NCI-H1436 treated with DMSO at 0.1 percent for 48 hours (cell line): ENCODE data around the gene BAIAP2L1.
"Not testable (repeated sequence)": the region's sequence is repeated elsewhere in the genome, so short reads cannot be mapped to it uniquely, and the experiment has no call there.

Experiments
- DNase-seq: peaks from one replicate; lab custom pipeline; 2025; lab: John Stamatoyannopoulos, UW

Gene BAIAP2L1, protein sequence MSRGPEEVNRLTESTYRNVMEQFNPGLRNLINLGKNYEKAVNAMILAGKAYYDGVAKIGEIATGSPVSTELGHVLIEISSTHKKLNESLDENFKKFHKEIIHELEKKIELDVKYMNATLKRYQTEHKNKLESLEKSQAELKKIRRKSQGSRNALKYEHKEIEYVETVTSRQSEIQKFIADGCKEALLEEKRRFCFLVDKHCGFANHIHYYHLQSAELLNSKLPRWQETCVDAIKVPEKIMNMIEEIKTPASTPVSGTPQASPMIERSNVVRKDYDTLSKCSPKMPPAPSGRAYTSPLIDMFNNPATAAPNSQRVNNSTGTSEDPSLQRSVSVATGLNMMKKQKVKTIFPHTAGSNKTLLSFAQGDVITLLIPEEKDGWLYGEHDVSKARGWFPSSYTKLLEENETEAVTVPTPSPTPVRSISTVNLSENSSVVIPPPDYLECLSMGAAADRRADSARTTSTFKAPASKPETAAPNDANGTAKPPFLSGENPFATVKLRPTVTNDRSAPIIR

GRCh38 chr7:98400542-98401340 is at the start of gene BAIAP2L1:
Gene BAIAP2L1 (minus strand): TSS chr7:98401090. CDS start chr7:98400852, 238 bp downstream.
- peak; percentile 29 for DNase-seq

- no peak for DNase-seq
Measured at GRCh38 chr7:98448766-98449165, 47.9 kb upstream of the BAIAP2L1 start.

DNA sequence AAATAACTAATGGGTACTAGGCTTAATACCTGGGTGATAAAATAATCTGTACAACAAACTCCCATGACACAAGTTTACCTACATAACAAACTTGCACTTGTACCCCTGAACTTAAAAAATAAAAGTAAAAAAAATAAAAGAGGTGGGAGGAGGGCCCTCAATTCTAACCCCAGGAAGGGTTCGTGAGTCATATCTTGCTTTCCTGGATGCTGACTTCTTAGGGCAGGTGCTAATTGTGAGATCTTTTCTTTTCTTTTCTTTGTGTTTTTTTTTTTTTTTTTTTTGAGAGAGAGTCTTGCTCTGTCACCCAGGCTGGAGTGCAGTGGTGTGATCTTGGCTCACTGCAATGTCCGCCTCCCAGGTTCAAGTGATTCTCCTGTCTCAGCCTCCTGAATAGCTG is 40.1 kb upstream of the BAIAP2L1 start:
- DNase-seq: not testable (repeated sequence)

GRCh38 chr7:98439484-98439883 is 38.6 kb upstream of the BAIAP2L1 start:
- DNase-seq: no peak

DNA sequence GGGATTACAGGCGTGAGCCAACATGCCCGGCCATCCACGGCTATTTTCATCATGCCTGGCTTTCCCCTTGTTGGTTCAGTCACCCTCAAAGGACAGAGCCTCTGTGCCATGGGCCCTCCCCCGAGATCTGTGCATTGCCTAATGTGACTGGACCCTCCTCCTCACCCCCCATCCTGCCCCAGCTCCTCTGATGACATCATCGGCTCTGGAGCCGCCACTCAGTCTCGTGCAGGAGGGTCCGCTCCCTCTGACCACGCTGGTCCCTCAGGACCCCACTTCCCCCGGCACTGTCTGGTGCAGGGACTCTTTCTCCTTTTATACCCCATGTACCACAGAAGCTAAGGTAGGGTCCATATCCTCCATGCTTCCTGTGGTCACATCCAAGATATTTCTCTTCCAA is 33.2 kb upstream of the BAIAP2L1 start:
- no peak for DNase-seq

- no peak for DNase-seq
Measured at GRCh38 chr7:98429799-98430198, 28.9 kb upstream of the BAIAP2L1 start.

DNA sequence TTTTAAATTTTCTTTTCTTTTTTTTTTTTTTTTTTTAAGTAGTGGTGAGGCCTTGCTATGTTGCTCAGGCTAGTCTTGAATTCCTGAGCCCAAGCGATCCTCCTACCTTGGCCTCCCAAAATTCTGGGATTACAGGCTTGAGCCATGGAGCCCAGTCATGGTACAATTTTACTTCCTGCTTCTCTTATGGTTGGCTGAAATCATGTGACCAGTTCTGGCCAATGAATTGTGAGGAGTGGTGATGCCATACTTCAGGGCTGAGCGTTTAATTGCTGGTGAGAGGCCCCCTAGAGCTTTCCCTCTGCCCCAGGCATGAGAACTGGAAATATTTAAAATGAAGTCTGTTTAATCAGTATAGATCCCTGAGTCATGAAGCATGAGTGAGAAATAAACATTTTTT is 22.2 kb upstream of the BAIAP2L1 start:
- DNase-seq: no peak

GRCh38 chr7:98420966-98421612 is 20.2 kb upstream of the BAIAP2L1 start:
- no peak for DNase-seq

DNA sequence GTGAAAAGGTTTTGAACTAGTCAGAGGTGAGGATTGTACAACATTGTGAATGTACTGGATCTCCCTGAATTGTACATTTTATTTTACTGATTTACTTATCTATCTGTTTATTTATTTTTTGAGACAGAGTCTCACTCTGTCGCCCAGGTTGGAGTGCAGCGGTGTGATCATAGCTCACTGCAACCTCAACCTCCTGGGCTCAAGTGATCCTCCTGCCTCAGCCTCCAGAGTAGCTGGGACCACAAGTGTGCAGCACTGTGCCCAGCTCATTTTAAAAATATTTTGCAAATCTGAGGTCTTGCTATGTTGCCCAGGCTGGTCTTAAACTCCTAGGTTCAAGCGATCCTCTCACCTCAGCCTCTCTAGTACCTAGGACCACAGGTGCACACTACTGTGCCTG is 19.1 kb upstream of the BAIAP2L1 start:
- not testable (repeated sequence) for DNase-seq

DNA sequence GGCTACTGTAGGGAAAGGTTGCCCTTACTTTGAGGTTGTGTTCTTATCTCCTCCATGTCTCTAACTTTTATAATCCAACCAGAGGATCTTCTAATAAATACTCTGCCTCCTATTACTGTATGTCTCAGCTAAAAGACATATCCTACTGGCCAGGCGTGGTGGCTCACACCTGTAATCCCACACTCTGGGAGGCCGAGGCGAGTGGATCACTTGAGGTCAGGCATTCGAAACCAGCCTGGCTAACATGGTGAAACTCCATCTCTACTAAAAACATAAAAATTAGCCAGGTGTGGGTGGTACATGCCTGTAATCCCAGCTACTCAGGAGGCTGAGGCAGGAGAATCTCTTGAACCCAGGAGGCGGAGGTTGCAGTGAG is 18.4 kb upstream of the BAIAP2L1 start:
- not testable (repeated sequence) for DNase-seq

- DNase-seq: no peak
Measured at GRCh38 chr7:98418636-98419315, 17.9 kb upstream of the BAIAP2L1 start.

DNA sequence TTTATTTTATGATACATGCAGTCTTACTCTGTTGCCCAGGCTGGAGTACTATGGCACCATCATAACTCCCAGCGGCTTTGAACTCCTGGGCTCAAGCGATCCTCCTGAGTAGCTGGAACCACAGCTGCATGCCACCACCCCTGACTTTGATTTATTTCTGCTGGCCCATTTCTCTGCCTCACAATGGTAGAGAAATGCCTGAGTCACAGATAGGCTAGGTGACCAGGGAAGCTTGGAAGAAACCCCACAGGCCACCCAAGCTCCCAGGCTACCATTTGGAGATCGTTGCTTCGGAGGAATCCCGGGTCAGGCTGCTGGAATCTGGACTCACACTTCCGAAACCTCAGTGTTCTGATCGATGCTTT is 17.4 kb upstream of the BAIAP2L1 start:
- no peak for DNase-seq

DNA sequence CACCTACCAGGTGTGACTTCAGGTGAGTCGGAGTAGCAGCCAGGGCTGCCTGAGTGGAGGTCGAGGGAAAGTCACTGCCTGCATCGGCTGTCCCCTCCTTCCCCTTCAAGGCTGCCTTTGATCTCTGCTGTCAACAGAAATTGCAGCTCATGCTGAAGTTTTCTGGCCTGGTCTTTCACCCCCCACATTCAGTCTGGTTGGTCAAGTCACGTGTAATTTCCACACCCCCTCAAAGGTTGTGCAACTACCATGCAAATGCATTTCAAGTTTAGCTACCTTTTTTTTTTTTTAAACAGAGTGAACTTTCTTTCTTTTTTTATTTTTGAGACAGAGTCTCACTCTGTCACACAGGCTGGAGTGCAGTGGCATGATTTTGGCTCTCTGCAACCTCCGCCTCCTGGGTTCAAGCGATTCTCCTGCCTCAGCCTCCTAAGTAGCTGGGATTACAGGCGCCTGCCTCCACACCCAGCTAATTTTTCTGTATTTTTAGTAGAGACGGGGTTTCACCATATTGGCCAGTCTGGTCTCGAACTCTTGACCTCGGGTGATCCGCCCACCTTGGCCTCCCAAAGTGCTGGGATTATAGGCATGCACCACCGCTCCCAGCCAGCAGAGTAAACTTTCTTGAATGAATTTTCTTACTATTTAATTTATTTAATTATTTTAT is 16.8 kb upstream of the BAIAP2L1 start:
- DNase-seq: not testable (repeated sequence)

GRCh38 chr7:98414205-98414900 is 13.5 kb upstream of the BAIAP2L1 start:
- DNase-seq: no peak

GRCh38 chr7:98413655-98414054 is 12.8 kb upstream of the BAIAP2L1 start:
- not testable (repeated sequence) for DNase-seq

DNA sequence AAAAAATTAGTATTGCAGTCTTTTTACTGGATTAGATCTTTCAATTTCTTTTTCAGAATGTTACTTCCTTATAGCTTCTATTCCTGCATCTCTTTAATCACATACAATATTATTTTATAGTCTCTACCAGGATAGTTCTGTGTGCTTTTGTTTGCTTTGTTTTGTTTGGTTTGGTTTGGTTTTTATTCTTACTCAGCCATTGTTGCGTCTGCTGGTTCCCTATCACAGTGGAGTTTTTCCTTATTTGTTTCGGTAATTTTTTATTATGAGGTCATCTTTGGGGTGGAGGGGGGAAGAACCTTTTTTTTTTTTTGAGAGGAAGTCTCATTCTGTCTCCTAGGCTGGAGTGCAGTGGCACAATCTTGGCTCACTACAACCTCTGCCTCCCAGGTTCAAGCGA is 9.0 kb upstream of the BAIAP2L1 start:
- no peak for DNase-seq

DNA sequence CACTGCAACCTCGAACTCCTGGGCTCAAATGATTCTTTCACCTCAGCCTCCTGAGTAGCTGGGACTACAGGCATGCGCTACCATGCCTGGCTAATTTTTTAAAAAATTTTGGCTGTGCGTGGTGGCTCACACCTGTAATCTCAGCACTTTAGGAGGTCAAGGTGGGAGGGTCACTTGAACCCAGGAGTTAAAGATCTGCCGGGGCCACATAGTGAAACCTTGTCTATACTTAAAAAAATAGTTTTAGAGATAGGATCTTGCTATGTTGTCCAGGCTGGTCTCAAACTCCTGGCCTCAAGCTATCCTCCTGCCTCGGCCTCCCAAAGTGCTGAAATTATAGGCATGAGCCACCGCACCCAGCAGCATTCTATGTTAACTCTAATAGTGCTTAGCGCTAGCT is 7.3 kb upstream of the BAIAP2L1 start:
- DNase-seq: not testable (repeated sequence)

GRCh38 chr7:98406827-98407226 is 5.9 kb upstream of the BAIAP2L1 start:
- no peak for DNase-seq

GRCh38 chr7:98404840-98405239 is 4.0 kb upstream of the BAIAP2L1 start:
- no peak for DNase-seq

GRCh38 chr7:98399890-98400541 is 874 bp downstream of the BAIAP2L1 start:
- DNase-seq: no peak
